ENCODE measurements around the gene CSRNP3. TPM values are rescaled to one million over a fixed set of nuclear protein-coding genes. Genes with fewer than 3 reads are reported as not detected.

Gene CSRNP3
- total and polyA plus RNA-seq, 10 of the 15 experiments (the other 5 are each of a cell fraction or from before 2014, with no cell fraction given), result 0.03 to 5.2 (median 0.11) TPM; not detected in 1

DNA sequence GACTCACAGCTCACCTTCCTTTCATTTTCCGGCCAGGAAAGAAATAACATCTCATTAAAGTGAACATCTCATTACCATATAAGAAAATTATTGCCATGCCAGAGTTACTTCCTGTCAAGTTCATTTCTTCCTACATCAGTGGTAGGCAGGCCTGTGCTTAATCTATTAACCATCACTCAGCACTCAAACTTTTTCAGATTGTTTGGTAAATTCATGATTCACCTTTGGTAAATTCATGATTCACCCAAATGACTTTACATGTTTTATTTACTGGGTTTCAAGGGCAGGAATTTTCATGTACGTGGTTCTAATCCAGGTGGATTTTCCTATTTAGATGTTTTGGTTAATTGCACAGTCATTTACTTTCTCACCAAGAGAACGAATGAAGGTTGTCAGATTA is 116.5 kb downstream of the CSRNP3 start (continued):
- TF ChIP-seq, protein P1, sequence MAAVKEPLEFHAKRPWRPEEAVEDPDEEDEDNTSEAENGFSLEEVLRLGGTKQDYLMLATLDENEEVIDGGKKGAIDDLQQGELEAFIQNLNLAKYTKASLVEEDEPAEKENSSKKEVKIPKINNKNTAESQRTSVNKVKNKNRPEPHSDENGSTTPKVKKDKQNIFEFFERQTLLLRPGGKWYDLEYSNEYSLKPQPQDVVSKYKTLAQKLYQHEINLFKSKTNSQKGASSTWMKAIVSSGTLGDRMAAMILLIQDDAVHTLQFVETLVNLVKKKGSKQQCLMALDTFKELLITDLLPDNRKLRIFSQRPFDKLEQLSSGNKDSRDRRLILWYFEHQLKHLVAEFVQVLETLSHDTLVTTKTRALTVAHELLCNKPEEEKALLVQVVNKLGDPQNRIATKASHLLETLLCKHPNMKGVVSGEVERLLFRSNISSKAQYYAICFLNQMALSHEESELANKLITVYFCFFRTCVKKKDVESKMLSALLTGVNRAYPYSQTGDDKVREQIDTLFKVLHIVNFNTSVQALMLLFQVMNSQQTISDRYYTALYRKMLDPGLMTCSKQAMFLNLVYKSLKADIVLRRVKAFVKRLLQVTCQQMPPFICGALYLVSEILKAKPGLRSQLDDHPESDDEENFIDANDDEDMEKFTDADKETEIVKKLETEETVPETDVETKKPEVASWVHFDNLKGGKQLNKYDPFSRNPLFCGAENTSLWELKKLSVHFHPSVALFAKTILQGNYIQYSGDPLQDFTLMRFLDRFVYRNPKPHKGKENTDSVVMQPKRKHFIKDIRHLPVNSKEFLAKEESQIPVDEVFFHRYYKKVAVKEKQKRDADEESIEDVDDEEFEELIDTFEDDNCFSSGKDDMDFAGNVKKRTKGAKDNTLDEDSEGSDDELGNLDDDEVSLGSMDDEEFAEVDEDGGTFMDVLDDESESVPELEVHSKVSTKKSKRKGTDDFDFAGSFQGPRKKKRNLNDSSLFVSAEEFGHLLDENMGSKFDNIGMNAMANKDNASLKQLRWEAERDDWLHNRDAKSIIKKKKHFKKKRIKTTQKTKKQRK (IDR thresholded peaks at IDR 0.05; ENCODE audit: low read depth, low read length), result no peak
- TF ChIP-seq SP1 (IDR thresholded peaks at IDR 0.05; ENCODE audit: low read depth, low read length) (no peak), SRF (IDR thresholded peaks at IDR 0.05; ENCODE audit: low read depth in 2 of 2, low read length in 2 of 2) (no peak), BHLHE40 (IDR thresholded peaks at IDR 0.05; ENCODE audit: borderline replicate concordance in 1 of 2, low read depth in 2 of 2, low read length in 1 of 2) (no peak)
- TF ChIP-seq, protein P2, sequence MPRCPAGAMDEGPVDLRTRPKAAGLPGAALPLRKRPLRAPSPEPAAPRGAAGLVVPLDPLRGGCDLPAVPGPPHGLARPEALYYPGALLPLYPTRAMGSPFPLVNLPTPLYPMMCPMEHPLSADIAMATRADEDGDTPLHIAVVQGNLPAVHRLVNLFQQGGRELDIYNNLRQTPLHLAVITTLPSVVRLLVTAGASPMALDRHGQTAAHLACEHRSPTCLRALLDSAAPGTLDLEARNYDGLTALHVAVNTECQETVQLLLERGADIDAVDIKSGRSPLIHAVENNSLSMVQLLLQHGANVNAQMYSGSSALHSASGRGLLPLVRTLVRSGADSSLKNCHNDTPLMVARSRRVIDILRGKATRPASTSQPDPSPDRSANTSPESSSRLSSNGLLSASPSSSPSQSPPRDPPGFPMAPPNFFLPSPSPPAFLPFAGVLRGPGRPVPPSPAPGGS (IDR thresholded peaks at IDR 0.05; ENCODE audit: borderline replicate concordance, insufficient read depth, low read depth, low read length, poor library complexity, severe bottlenecking), result no peak

All from GM12878 (cell line).